MG63 (cell line): Measurements from ENCODE around the gene MMUT. TPM values are rescaled to one million over a fixed set of nuclear protein-coding genes. Genes with fewer than 3 reads are reported as not detected.
"Not testable (repeated sequence)": the region's sequence is repeated elsewhere in the genome, so short reads cannot be mapped to it uniquely, and the experiment has no call there.

Source experiments
- DNase-seq: peaks from one replicate; pipeline ENCODE4 v3.0.0-alpha.2; 2020
- H3K27me3 ChIP-seq: fragments of 250-450 bp; sonication (Bioruptor Pico); 2 replicates; pipeline ENCODE4 v1.5.1; 2020; ENCODE audit warnings: mild to moderate bottlenecking, moderate library complexity
- H3K36me3 ChIP-seq: fragments of 250-450 bp; sonication (Bioruptor Pico); 2 replicates; pipeline ENCODE4 v1.5.1; 2020; ENCODE audit warnings: mild to moderate bottlenecking, moderate library complexity
- H3K4me3 ChIP-seq: fragments of 250-450 bp; sonication (Bioruptor Pico); 2 replicates; pipeline ENCODE4 v1.5.1; 2020; ENCODE audit warnings: mild to moderate bottlenecking, moderate library complexity
- H3K9me3 ChIP-seq: fragments of 250-450 bp; sonication (Bioruptor Pico); 2 replicates; pipeline ENCODE4 v1.5.1; 2020; ENCODE audit warnings: mild to moderate bottlenecking, moderate library complexity
- total RNA-seq: library from RNA; depleted of rRNA; stranded (reverse); fragments of >200 nt; shearing (Covaris generic); gene quantifications from 2 replicates; pipeline ENCODE4 v1.2.3, GENCODE V29; 2014; ENCODE audit warnings: low replicate concordance; rRNA removed

The MMUT gene
- 13.0 and 20.7 TPM in 2 replicates for total RNA-seq

DNA sequence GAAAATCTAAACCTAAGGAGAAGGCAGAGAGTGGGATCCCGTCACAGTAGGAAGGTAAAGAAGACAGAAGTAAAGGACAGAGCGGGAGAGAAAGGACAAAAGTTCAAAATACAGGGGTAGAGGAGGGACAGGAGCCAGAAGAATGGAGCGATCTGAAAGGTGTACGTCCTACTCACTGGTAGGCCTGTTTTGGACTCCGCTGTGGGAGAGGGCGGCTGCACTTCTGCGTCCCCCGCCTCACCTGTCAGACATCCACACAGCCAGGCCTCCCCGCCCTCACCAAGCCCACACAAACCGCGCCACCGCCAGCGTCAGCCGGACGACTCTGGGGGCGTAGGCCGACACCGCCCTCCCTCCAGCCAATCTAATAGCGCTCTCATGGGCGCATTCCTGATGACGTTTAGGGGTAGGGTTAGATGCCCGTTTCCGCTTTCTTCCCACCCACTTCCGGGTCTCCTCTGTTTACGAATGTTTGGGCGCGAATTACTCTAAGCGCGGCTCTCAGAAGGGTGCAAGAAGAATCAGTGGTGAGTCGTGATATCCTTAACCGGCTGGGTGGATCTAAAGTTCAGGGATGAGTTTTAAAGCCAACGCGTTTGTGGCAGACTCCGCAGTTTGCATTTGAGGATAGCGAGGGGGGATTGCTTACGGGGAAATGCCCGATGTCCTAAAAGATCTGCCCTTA, at the start of gene MMUT, which contains the start of gene CENPQ:
Gene MMUT, minus strand, starts transcription at position 327 of the 685 bp plus-strand sequence. CDS start 3,787 bp downstream, outside the sequence.
Gene CENPQ, plus strand, starts transcription at position 444 of the 685 bp plus-strand sequence. CDS start 6,807 bp downstream, outside the sequence.
- DNase-seq = peak; percentile 96
- no peaks in the 10 kb centered on the region for H3K9me3 ChIP-seq
- H3K27me3 ChIP-seq = no peaks in the 10 kb centered on the region
- peak within 1 kb of the TSS; percentile 94 for H3K4me3 ChIP-seq
- no peaks in the 10 kb centered on the region for H3K36me3 ChIP-seq

- no peak for DNase-seq
- Histone ChIP-seq H3K4me3 (no peak overlapping the region), H3K36me3 (no peaks in the 10 kb centered on the region; the same call in 1 of the 2 replicates)
These were observed 46.3 kb upstream of the MMUT start for GRCh38 chr6:49509342-49509741.

GRCh38 chr6:49506569-49507111, 43.6 kb upstream of the MMUT start:
- Histone ChIP-seq H3K9me3 (peaks cover 2% of the 10 kb centered on the region; the same call in 1 of the 2 replicates), H3K27me3 (no peaks in the 10 kb centered on the region), H3K4me3 (no peak overlapping the region), H3K36me3 (peaks cover 3% of the 10 kb centered on the region)
- no peak for DNase-seq

More at GRCh38 chr6:49509342-49509741, 46.3 kb upstream of the MMUT start:
- Histone ChIP-seq H3K27me3 (no peaks in the 10 kb centered on the region), H3K9me3 (peaks cover 2% of the 10 kb centered on the region; the same call in 1 of the 2 replicates)

- peaks cover 2% of the 10 kb centered on the region; the same call in 1 of the 2 replicates for H3K9me3 ChIP-seq
- no peaks in the 10 kb centered on the region for H3K27me3 ChIP-seq
- H3K36me3 ChIP-seq = peaks cover 3% of the 10 kb centered on the region
- no peak overlapping the region for H3K4me3 ChIP-seq
- no peak for DNase-seq
These were observed 41.6 kb upstream of the MMUT start for GRCh38 chr6:49504666-49505065.

GRCh38 chr6:49499623-49500022, 36.6 kb upstream of the MMUT start, which contains the start of gene GLYATL3:
TSS of gene GLYATL3 (plus strand) at chr6:49499923. CDS start at chr6:49511991, 12,068 bp downstream.
- Histone ChIP-seq H3K27me3 (no peaks in the 10 kb centered on the region), H3K4me3 (no peak within 1 kb of the TSS), H3K36me3 (peaks cover 12% of the 10 kb centered on the region; the same call in 1 of the 2 replicates), H3K9me3 (no peaks in the 10 kb centered on the region)
- DNase-seq = no peak

DNA sequence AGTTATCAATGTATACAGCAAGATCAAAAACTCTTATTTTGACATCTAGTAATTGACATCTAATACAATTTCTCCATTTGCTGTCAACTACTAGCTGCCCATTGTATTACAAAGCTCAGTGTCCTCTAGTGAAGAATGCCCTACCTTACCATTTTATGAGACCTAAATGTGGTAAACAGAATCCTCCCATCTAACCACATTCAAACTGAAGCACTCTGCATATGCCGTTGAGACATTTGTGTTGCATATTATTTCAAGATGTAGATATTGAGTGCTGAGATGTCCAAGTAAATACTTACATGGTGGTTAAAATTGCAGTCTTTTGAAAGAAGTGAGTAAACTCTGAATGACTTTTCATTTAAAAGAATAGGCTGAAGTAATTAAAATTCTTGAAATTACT, 36.1 kb upstream of the MMUT start:
- H3K36me3 ChIP-seq = peaks cover 15% of the 10 kb centered on the region
- H3K4me3 ChIP-seq = no peak overlapping the region
- H3K27me3 ChIP-seq = no peaks in the 10 kb centered on the region
- no peaks in the 10 kb centered on the region for H3K9me3 ChIP-seq
- DNase-seq = no peak

- H3K4me3 ChIP-seq = no peak overlapping the region
- no peak for DNase-seq
- H3K27me3 ChIP-seq = no peaks in the 10 kb centered on the region
- H3K36me3 ChIP-seq = peaks cover 24% of the 10 kb centered on the region
- H3K9me3 ChIP-seq = no peaks in the 10 kb centered on the region
These were observed 34.3 kb upstream of the MMUT start for GRCh38 chr6:49497304-49497703.

- no peak for DNase-seq
- peaks cover 47% of the 10 kb centered on the region for H3K36me3 ChIP-seq
These were observed 27.6 kb upstream of the MMUT start for GRCh38 chr6:49490633-49491032.

GRCh38 chr6:49483380-49483779, 20.3 kb upstream of the MMUT start:
- not testable (repeated sequence) for DNase-seq

More at GRCh38 chr6:49490633-49491032, 27.6 kb upstream of the MMUT start:
- no peaks in the 10 kb centered on the region for H3K27me3 ChIP-seq
- H3K4me3 ChIP-seq = no peak overlapping the region
- no peaks in the 10 kb centered on the region for H3K9me3 ChIP-seq

DNA sequence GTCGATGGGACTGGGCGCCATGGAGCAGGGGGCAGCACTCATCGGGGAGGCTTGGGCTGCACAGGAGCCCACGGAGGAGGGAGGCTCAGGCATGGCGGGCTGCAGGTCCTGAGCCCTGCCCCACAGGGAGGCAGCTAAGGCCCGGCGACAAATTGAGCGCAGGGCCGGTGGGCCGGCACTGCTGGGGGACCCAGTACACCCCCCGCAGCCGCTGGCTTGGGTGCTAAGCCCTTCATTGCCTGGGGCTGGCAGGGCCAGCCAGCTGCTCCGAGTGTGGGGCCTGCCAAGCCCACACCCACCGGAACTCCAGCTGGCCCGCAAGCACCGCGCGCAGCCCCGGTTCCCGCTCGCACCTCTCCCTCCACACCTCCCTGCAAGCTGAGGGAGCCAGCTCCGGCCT, 18.8 kb upstream of the MMUT start:
- peaks cover 14% of the 10 kb centered on the region for H3K36me3 ChIP-seq
- H3K9me3 ChIP-seq, DNase-seq, H3K27me3 ChIP-seq, H3K4me3 ChIP-seq: not testable (repeated sequence)

More at GRCh38 chr6:49483380-49483779, 20.3 kb upstream of the MMUT start:
- H3K27me3 ChIP-seq, H3K4me3 ChIP-seq, H3K9me3 ChIP-seq: not testable (repeated sequence)
- H3K36me3 ChIP-seq = peaks cover 16% of the 10 kb centered on the region

DNA sequence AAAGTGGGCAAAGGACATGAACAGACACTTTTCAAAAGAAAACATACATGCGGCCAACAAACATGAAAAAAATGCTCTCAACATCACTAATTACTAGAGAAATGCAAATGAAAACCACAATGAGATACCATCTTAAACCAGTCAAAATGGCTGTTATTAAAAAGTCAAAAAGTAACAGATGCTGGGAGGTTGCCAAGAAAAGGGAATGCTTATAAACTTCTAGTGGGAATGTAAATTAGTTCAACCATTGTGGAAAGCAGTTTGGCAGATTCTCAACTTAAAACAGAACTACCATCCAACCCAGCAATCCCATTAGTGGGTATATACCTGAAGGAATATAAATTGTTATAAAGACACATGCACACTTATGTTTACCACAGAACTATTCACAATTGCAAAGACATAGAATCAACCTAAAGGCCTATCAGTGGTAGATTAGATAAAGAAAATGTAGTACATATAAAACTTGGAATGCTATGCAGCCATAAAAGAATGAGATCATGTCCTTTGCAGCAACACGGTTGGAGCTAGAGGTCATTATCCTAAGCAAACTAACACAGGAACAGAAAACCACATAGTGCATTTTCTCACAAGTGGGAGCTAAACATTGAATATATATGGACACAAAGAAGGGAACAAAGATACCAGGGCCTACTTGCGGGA, 16.4 kb upstream of the MMUT start:
- peaks cover 24% of the 10 kb centered on the region for H3K36me3 ChIP-seq
- H3K4me3 ChIP-seq = no peak overlapping the region
- no peaks in the 10 kb centered on the region for H3K9me3 ChIP-seq
- no peaks in the 10 kb centered on the region for H3K27me3 ChIP-seq
- no peak for DNase-seq

DNA sequence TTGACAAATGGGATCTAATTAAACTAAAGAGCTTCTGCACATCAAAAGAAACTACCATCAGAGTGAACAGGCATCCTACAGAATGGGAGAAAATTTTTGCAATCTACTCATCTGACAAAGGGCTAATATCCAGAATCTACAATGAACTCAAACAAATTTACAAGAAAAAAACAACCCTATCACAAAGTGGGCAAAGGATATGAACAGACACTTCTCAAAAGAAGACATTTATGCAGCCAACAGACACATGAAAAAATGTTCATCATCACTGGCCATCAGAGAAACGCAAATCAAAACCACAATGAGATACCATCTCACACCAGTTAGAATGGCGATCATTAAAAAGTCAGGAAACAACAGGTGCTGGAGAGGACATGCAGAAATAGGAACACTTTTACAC, 13.5 kb upstream of the MMUT start:
- H3K27me3 ChIP-seq, H3K9me3 ChIP-seq, DNase-seq, H3K4me3 ChIP-seq: not testable (repeated sequence)
- peaks cover 52% of the 10 kb centered on the region for H3K36me3 ChIP-seq

GRCh38 chr6:49468042-49468441, 5.0 kb upstream of the MMUT start:
- DNase-seq = no peak
- H3K9me3 ChIP-seq = no peaks in the 10 kb centered on the region

DNA sequence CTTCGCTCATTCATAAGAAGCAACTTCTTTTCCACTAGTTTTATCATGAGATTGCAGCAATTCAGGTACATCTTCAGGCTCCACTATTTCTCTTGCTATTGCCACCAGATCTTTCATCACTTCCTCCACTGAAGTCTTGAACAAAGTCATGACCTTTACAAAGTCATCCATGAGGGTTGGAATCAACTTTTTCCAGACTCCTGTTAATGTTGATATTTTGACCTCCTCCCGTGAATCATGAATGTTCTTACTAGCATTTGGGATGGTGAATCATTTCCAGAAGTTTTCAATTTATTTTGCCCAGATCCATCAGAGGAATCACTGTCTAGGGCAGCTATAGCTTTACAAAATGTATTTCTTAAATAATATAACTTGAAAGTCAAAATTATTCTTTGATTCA, 1.6 kb upstream of the MMUT start:
- no peaks in the 10 kb centered on the region for H3K36me3 ChIP-seq
- H3K9me3 ChIP-seq = no peaks in the 10 kb centered on the region
- H3K4me3 ChIP-seq = peak overlapping the region; percentile 94; the same call in 1 of the 2 replicates
- H3K27me3 ChIP-seq = no peaks in the 10 kb centered on the region
- DNase-seq = no peak

More at GRCh38 chr6:49468042-49468441, 5.0 kb upstream of the MMUT start:
- Histone ChIP-seq H3K27me3 (no peaks in the 10 kb centered on the region), H3K4me3 (no peak overlapping the region), H3K36me3 (peaks cover 27% of the 10 kb centered on the region)

DNA sequence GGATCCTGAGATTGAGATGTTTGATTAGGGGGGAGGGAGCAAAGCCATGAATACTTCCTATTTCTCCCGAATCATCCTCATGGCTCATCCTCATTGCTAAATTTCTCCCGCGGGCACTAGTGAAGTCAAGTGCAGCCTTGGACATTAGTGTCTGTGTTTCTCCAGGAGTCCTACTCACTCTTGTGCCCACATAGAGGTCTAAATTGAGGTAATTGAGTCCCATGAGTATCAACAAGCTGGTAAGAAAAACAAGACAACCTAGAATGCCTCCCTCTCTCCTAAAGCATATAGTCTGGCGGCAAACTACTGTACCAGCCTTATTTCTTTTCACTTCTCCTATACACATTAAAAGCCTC, 537 bp upstream of the MMUT start:
- Histone ChIP-seq H3K4me3 (peak overlapping the region; percentile 94), H3K27me3 (no peaks in the 10 kb centered on the region), H3K36me3 (no peaks in the 10 kb centered on the region), H3K9me3 (no peaks in the 10 kb centered on the region)
- no peak for DNase-seq

DNA sequence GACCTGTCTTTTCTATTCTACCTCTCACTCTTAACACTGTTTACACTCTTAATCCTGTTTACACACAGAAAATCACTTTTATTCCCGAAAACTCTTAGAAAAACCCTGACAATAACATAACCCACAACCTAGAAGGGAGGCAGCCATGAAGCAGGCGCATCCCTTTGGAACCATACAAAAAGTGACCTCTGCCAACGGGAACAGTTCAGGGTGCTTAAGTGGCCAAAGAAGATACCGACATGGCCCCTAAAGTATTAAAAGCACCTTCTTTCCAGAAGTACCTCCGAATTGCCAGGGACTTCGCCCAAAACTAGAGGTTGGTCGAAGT, 490 bp downstream of the MMUT start:
- Histone ChIP-seq H3K36me3 (peaks cover 2% of the 10 kb centered on the region; the same call in 1 of the 2 replicates), H3K9me3 (no peaks in the 10 kb centered on the region), H3K27me3 (no peaks in the 10 kb centered on the region), H3K4me3 (peak overlapping the region; percentile 94)
- DNase-seq = no peak

- H3K36me3 ChIP-seq = peaks cover 3% of the 10 kb centered on the region; the same call in 1 of the 2 replicates
- H3K9me3 ChIP-seq = no peaks in the 10 kb centered on the region
- no peak for DNase-seq
- H3K27me3 ChIP-seq = no peaks in the 10 kb centered on the region
- peak overlapping the region; percentile 94 for H3K4me3 ChIP-seq
These were observed 982 bp downstream of the MMUT start for GRCh38 chr6:49462071-49462470.
